ENCODE results near the gene CD101. TPM values are rescaled to one million over a fixed set of nuclear protein-coding genes. Genes with fewer than 3 reads are reported as not detected.

The CD101 gene
- total and polyA plus RNA-seq, 4 donors = 2.0 to 17.8 (median 4.4) TPM

GRCh38 chr1:117000142-117000541 lies 1.4 kb upstream of the CD101 start:
- TF ChIP-seq, protein P1, sequence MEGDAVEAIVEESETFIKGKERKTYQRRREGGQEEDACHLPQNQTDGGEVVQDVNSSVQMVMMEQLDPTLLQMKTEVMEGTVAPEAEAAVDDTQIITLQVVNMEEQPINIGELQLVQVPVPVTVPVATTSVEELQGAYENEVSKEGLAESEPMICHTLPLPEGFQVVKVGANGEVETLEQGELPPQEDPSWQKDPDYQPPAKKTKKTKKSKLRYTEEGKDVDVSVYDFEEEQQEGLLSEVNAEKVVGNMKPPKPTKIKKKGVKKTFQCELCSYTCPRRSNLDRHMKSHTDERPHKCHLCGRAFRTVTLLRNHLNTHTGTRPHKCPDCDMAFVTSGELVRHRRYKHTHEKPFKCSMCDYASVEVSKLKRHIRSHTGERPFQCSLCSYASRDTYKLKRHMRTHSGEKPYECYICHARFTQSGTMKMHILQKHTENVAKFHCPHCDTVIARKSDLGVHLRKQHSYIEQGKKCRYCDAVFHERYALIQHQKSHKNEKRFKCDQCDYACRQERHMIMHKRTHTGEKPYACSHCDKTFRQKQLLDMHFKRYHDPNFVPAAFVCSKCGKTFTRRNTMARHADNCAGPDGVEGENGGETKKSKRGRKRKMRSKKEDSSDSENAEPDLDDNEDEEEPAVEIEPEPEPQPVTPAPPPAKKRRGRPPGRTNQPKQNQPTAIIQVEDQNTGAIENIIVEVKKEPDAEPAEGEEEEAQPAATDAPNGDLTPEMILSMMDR (IDR thresholded peaks at IDR 0.05; ENCODE audit: control extremely low read depth, extremely low read depth) = no peak
- no peaks in the 10 kb centered on the region for H3K36me3 ChIP-seq (ENCODE audit: control insufficient read depth in 4 of 4, insufficient read depth in 4 of 4, low read length in 4 of 4)
- H3K27me3 ChIP-seq (ENCODE audit: control insufficient read depth in 3 of 3, insufficient read depth in 3 of 3, low read length in 2 of 3) = no peaks in the 10 kb centered on the region
- DNase-seq = no peak
- no peaks in the 10 kb centered on the region for H3K9me3 ChIP-seq (ENCODE audit: control insufficient read depth in 4 of 4, insufficient read depth in 3 of 4, low read length in 3 of 4)
- 93% methylated on average over 2 of the region's 2 CpGs for WGBS, 2 donors
- no peak overlapping the region for H3K9ac ChIP-seq (ENCODE audit: insufficient read depth in 1 of 2, low read length in 2 of 2)
- no peaks in the 10 kb centered on the region for H3K4me1 ChIP-seq (ENCODE audit: control insufficient read depth in 5 of 5, insufficient read depth in 5 of 5, low read length in 5 of 5)
- H3K4me3 ChIP-seq = no peak overlapping the region
- H3K27ac ChIP-seq (ENCODE audit: low read depth in 1 of 2, low read length in 1 of 2) = no peak overlapping the region
- no peak for ATAC-seq (ENCODE audit: insufficient read depth, low FRiP score)

- no peak overlapping the region for H3K4me3 ChIP-seq
- ATAC-seq (ENCODE audit: insufficient read depth, low FRiP score) = peak; percentile 53
- no peaks in the 10 kb centered on the region for H3K27me3 ChIP-seq (ENCODE audit: control insufficient read depth in 3 of 3, insufficient read depth in 3 of 3, low read length in 2 of 3)
- peak in 1 of 3 donors; percentile 30 for DNase-seq
- H3K27ac ChIP-seq (ENCODE audit: low read depth in 1 of 2, low read length in 1 of 2) = peak overlapping the region in 1 of 2 donors; percentile 56
- TF ChIP-seq, protein P1 (IDR thresholded peaks at IDR 0.05; ENCODE audit: control extremely low read depth, extremely low read depth) = no peak
- H3K9me3 ChIP-seq (ENCODE audit: control insufficient read depth in 4 of 4, insufficient read depth in 3 of 4, low read length in 3 of 4) = no peaks in the 10 kb centered on the region
- no peaks in the 10 kb centered on the region for H3K4me1 ChIP-seq (ENCODE audit: control insufficient read depth in 5 of 5, insufficient read depth in 5 of 5, low read length in 5 of 5)
- no peak overlapping the region for H3K9ac ChIP-seq (ENCODE audit: insufficient read depth in 1 of 2, low read length in 2 of 2)
- H3K36me3 ChIP-seq (ENCODE audit: control insufficient read depth in 4 of 4, insufficient read depth in 4 of 4, low read length in 4 of 4) = no peaks in the 10 kb centered on the region
- 29 to 71% methylated on average over 2 of the region's 2 CpGs for WGBS, 2 donors
These were observed 1.8 kb downstream of the CD101 start for GRCh38 chr1:117003223-117003875.

- H3K27ac ChIP-seq (ENCODE audit: low read depth in 1 of 2, low read length in 1 of 2) = no peak overlapping the region
- 76 to 79% methylated on average over 2 of the region's 2 CpGs for WGBS, 2 donors
These were observed 6.1 kb downstream of the CD101 start for GRCh38 chr1:117007719-117008013.

More at GRCh38 chr1:117007719-117008013, 6.1 kb downstream of the CD101 start:
- Histone ChIP-seq H3K9ac (ENCODE audit: insufficient read depth in 1 of 2, low read length in 2 of 2) (no peak overlapping the region), H3K27me3 (ENCODE audit: control insufficient read depth in 3 of 3, insufficient read depth in 3 of 3, low read length in 2 of 3) (no peaks in the 10 kb centered on the region), H3K4me3 (no peak overlapping the region), H3K36me3 (ENCODE audit: control insufficient read depth in 4 of 4, insufficient read depth in 4 of 4, low read length in 4 of 4) (no peaks in the 10 kb centered on the region), H3K4me1 (ENCODE audit: control insufficient read depth in 5 of 5, insufficient read depth in 5 of 5, low read length in 5 of 5) (no peaks in the 10 kb centered on the region), H3K9me3 (ENCODE audit: control insufficient read depth in 4 of 4, insufficient read depth in 3 of 4, low read length in 3 of 4) (no peaks in the 10 kb centered on the region)
- ATAC-seq (ENCODE audit: insufficient read depth, low FRiP score) (no peak), DNase-seq (no peak)
- TF ChIP-seq, protein P1 (IDR thresholded peaks at IDR 0.05; ENCODE audit: control extremely low read depth, extremely low read depth) = no peak

Data from lung (tissue), 12 donors.